Endothelial cell (in vitro differentiated cells): ENCODE results near the gene KCNH6. TPM values are rescaled to one million over a fixed set of nuclear protein-coding genes. Genes with fewer than 3 reads are reported as not detected.

ENCODE experiments used
- DNase-seq: peaks from one replicate; pipeline ENCODE4 v3.0.0; 2021; ENCODE audit warnings: low spot score
- H3K27ac Mint-ChIP-seq: one replicate; pipeline ENCODE4 v1.8.0; 2021; ENCODE audit warnings: mixed read lengths, inconsistent platforms; ENCODE audit not compliant: unreplicated experiment
- H3K27me3 Mint-ChIP-seq: one replicate; pipeline ENCODE4 v1.8.0; 2021; ENCODE audit warnings: mild to moderate bottlenecking, moderate library complexity, mixed read lengths, inconsistent platforms; ENCODE audit not compliant: unreplicated experiment
- H3K36me3 Mint-ChIP-seq: one replicate; pipeline ENCODE4 v1.8.0; 2021; ENCODE audit warnings: mild to moderate bottlenecking, low read depth, mixed read lengths, inconsistent platforms; ENCODE audit not compliant: unreplicated experiment
- H3K4me1 Mint-ChIP-seq: one replicate; pipeline ENCODE4 v1.8.0; 2021; ENCODE audit warnings: mild to moderate bottlenecking, mixed read lengths, inconsistent platforms; ENCODE audit not compliant: unreplicated experiment
- H3K4me3 Mint-ChIP-seq: one replicate; pipeline ENCODE4 v1.8.0; 2021; ENCODE audit warnings: mild to moderate bottlenecking, mixed read lengths, inconsistent platforms; ENCODE audit not compliant: unreplicated experiment
- H3K9me3 Mint-ChIP-seq: one replicate; pipeline ENCODE4 v1.8.0; 2021; ENCODE audit warnings: mixed read lengths, inconsistent platforms; ENCODE audit not compliant: unreplicated experiment
- CTCF ChIP-seq: fragments of 200-600 bp; sonication (generic); IDR thresholded peaks from one replicate; pipeline ENCODE4 v1.5.0; 2021; ENCODE audit warnings: antibody characterized with exemption; ENCODE audit not compliant: unreplicated experiment
- total RNA-seq: library from RNA; stranded (reverse); fragmentation: NEBNext Ultra II Directional; extraction: Animal tissue kit (Norgen Biotek cat#: 25700); gene quantifications from one replicate; pipeline ENCODE4 v1.2.1, GENCODE V29; 2021; ENCODE audit not compliant: unreplicated experiment

Gene KCNH6
- total RNA-seq, 1 donor from 2014 or later = 18.6 TPM

DNA sequence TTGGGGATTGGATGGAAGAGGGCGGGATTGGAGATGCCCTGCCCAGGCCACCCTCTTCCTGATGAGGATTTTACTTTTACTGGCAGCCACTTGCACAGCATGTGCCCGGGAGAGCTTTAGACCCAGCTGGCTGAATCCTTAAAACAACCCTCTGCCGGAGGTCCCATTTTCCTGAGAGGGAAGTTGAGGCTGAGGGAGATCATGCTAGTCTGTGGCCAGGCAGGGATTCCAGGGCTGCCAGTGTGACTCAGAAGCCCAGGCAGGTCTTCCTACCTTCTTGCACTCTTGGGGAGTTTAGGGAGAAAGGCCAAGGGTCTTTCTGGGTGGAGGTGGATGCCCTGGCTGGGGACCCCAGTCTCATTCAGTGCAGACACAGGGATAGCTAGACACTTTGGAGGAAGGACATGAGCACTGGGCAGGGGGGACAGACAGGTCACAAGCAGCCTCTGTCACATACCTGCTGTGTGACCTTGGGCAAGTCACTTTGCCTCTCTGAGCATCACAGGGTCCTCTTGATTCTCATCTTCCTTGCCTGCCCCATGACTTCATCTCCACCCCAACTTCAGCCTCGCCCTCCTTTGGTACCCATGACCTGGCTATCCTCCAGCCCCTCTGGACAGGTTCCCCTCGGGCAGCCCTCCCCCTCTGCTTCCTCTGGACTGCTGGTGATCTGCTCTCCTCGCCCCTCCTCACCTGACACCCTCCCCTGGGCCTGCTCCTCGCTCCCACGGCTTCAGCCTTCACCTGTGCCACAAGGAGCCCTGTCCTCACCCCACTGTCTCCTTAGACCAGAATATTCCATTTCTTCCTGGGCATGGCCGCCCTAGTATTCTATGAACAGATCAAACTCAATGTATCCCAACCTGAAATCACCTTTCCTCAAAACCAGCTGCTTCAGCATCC, 15.8 kb downstream of the KCNH6 start:
- Mint-ChIP-seq H3K9me3 (no peaks in the 10 kb centered on the region), H3K4me3 (peak overlapping the region; percentile 70), H3K27ac (peak overlapping the region; percentile 24), H3K4me1 (peaks cover 3% of the 10 kb centered on the region), H3K36me3 (peaks cover 14% of the 10 kb centered on the region), H3K27me3 (peaks cover 16% of the 10 kb centered on the region)
- TF ChIP-seq CTCF = no peak
- no peak for DNase-seq

GRCh38 chr17:63540590-63540989, 17.4 kb downstream of the KCNH6 start:
- no peak for DNase-seq
- peaks cover 3% of the 10 kb centered on the region for H3K4me1 Mint-ChIP-seq
- no peaks in the 10 kb centered on the region for H3K9me3 Mint-ChIP-seq
- no peak for TF ChIP-seq CTCF
- peaks cover 13% of the 10 kb centered on the region for H3K27me3 Mint-ChIP-seq
- H3K27ac Mint-ChIP-seq = no peak overlapping the region
- H3K4me3 Mint-ChIP-seq = no peak overlapping the region
- H3K36me3 Mint-ChIP-seq = peaks cover 15% of the 10 kb centered on the region

DNA sequence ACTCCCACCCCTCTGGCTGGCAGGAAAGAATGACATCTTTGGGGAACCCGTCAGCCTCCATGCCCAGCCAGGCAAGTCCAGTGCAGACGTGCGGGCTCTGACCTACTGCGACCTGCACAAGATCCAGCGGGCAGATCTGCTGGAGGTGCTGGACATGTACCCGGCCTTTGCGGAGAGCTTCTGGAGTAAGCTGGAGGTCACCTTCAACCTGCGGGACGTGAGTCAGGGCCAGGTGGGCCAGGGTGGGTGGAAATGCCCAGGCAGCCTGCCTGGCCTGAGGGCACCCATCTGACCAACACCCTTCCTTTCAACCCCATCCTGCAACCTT, 19.0 kb downstream of the KCNH6 start:
- H3K4me3 Mint-ChIP-seq = no peak overlapping the region
- DNase-seq = no peak
- H3K36me3 Mint-ChIP-seq = peaks cover 15% of the 10 kb centered on the region
- peaks cover 11% of the 10 kb centered on the region for H3K27me3 Mint-ChIP-seq
- no peak overlapping the region for H3K27ac Mint-ChIP-seq
- peaks cover 3% of the 10 kb centered on the region for H3K4me1 Mint-ChIP-seq
- no peak for TF ChIP-seq CTCF
- no peaks in the 10 kb centered on the region for H3K9me3 Mint-ChIP-seq

DNA sequence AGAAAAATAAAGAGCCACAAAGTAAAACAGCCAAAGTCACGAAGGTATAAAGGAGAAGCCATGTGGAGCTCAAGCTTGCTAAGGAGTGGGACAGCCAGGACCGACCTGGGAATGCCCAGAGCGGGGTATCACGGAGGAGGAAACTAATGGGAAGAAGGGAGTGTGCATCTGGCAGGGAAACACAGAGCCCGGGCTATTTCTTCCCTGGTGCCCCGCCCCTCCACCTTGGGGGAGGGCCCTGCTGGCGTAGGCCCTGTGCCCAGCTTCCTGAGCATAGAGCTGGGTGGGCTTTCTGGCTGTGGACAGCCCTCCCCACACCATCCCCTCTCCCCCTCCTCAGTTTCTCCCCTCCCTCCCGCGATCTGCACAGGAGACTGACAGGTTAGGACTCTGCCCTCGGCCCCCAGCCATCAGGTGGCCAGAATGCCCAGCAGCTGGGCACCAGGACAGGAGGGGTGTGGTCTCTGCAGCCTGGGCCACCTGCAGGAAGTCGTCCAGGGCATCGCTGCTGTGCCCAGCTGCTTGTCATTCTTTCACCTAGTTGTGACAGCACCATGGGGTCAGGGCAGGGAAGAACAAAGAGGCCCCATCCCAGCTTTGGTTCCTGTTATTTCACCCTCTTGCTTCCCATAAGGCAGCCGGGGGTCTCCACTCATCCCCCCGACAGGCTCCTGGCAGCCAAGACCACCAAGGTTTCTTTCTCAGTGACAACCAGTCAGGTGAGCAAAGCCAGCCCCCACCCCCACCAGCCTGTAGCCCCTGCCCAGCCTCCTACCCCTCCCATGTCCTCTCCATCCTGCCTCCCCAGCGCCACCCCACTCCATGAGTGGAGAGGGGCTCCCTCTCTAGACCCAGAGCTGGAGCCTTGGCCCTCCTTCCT, 20.0 kb downstream of the KCNH6 start:
- no peak overlapping the region for H3K27ac Mint-ChIP-seq
- H3K4me1 Mint-ChIP-seq = peaks cover 3% of the 10 kb centered on the region
- H3K27me3 Mint-ChIP-seq = peaks cover 10% of the 10 kb centered on the region
- H3K4me3 Mint-ChIP-seq = no peak overlapping the region
- no peak for TF ChIP-seq CTCF
- H3K9me3 Mint-ChIP-seq = no peaks in the 10 kb centered on the region
- DNase-seq = no peak
- H3K36me3 Mint-ChIP-seq = peaks cover 15% of the 10 kb centered on the region
